Measurements from ENCODE around the gene RFNG.

RFNG gene

DNA sequence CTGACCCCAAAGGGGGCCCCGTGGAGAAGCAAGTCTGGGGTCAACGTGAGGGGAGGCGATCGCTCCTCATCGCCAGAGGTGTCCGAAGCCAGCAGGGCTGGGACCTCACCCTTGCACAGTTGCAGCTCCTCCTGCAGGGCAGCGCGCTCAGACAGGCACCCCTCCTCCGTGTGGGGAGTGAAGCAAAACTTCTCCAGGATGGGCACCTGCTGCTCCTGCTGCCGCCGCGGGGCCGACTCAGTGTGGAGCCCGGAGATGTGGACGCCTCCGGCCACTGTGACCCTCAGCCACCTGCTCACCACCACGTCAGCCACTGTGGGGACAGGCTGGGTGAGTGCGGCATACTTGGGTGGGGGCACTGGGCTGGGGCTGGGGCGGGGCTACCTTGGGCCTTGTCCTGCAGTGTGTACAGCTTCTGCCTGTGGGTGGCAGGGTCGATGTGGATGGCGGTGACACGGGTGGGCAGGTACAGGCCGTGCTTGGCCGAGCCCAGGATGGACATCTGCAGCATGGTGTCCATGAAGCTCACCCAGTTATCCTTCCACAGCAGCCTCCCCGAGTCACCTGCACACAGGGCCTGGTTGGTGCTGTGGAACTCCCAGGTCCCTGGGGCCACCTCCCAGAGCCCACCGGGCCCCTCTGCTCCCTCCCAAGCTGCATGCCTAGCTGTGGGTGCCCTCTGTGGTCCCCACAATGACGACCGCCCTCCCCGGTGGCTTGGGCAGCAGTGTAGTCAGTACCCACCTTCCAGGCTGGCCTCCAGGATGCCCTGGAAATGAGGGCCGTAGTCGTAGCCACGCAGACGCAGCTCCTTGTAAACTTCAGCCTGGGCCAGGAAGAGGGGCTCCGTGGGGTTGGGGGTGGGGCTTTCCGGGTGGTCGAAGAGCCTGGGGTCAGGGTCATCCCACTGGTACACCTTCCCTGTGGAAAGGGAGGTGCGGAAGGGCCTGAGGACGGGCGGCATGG, 35.6 kb upstream of the RFNG start:
- Histone ChIP-seq H3K4me2 (ENCODE audit: low read length) (no peak overlapping the region), H3F3A (ENCODE audit: control insufficient read depth, insufficient read depth) (no peaks in the 10 kb centered on the region), H3K9me3 (ENCODE audit: control insufficient read depth, insufficient read depth, low read length) (no peaks in the 10 kb centered on the region), H3K79me2 (ENCODE audit: control insufficient read depth, low read length) (peaks cover 5% of the 10 kb centered on the region; the same call in 1 of the 2 replicates), H4K20me1 (ENCODE audit: control insufficient read depth, insufficient read depth, low read depth, low read length) (no peaks in the 10 kb centered on the region), H3K27me3 (ENCODE audit: control insufficient read depth, low read length) (no peaks in the 10 kb centered on the region), H3K4me3 (ENCODE audit: low read length) (no peak overlapping the region), H3K36me3 (ENCODE audit: control insufficient read depth, low read length) (peaks cover 99% of the 10 kb centered on the region), H3K27ac (ENCODE audit: low read depth, low read length) (no peak overlapping the region), H3K4me1 (ENCODE audit: control insufficient read depth, low read length) (no peaks in the 10 kb centered on the region), H3K9me2 (replicated peaks; ENCODE audit: control insufficient read depth, low read length) (no peaks in the 10 kb centered on the region)
- TF ChIP-seq EZH2phosphoT487 (IDR thresholded peaks at IDR 0.05; ENCODE audit: borderline replicate concordance, low read length), result no peak
- TF ChIP-seq, protein P1, sequence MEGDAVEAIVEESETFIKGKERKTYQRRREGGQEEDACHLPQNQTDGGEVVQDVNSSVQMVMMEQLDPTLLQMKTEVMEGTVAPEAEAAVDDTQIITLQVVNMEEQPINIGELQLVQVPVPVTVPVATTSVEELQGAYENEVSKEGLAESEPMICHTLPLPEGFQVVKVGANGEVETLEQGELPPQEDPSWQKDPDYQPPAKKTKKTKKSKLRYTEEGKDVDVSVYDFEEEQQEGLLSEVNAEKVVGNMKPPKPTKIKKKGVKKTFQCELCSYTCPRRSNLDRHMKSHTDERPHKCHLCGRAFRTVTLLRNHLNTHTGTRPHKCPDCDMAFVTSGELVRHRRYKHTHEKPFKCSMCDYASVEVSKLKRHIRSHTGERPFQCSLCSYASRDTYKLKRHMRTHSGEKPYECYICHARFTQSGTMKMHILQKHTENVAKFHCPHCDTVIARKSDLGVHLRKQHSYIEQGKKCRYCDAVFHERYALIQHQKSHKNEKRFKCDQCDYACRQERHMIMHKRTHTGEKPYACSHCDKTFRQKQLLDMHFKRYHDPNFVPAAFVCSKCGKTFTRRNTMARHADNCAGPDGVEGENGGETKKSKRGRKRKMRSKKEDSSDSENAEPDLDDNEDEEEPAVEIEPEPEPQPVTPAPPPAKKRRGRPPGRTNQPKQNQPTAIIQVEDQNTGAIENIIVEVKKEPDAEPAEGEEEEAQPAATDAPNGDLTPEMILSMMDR (IDR thresholded peaks at IDR 0.05; ENCODE audit: low read depth, low read length, poor library complexity, severe bottlenecking), result no peak

DNA sequence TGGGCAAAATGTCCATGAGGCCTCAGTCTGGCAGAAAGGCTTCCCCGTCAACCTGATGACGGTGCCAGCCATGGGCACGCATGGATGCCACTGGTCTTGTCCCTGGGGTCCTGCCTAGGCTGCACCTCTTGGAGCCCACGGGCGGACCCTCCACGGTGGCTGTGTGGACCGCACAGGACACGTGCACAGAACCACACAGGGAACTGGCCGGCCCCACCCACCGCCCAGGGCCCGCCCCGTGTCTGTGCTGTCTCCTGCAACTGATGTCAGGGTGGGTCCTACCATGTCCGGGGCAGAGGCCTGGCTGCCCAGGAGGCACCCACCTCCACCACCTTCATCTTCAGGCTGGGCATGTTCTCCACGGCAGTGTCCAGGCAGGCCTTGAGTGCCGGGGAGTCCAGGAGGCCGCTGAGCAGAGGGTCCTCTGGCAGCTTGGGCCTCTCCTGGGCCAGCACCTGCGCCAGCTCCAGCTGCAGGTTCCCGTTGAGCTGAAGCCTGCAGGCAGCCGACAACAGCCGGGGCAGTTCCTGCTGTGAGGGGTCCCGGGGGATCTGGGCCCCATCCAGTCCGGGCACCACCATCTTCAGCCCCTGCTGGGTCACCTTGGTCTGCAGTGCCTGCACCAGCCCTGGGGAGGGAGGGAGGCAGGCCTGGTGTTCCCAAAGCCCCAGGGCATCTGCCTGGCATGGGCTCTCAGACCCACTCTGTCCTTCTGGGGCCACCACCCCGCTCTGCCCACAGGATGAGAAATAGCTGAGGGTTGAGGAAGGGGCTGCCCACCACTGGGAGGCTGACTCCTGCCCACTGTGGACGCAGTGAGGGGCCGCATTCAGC, 34.5 kb upstream of the RFNG start:
- no peaks in the 10 kb centered on the region for H4K20me1 ChIP-seq (ENCODE audit: control insufficient read depth, insufficient read depth, low read depth, low read length)
- peaks cover 97% of the 10 kb centered on the region for H3K36me3 ChIP-seq (ENCODE audit: control insufficient read depth, low read length)
- H3K79me2 ChIP-seq (ENCODE audit: control insufficient read depth, low read length), result peaks cover 5% of the 10 kb centered on the region; the same call in 1 of the 2 replicates
- no peak overlapping the region for H3K4me2 ChIP-seq (ENCODE audit: low read length)
- H3K4me1 ChIP-seq (ENCODE audit: control insufficient read depth, low read length), result no peaks in the 10 kb centered on the region
- no peak for TF ChIP-seq EZH2phosphoT487 (IDR thresholded peaks at IDR 0.05; ENCODE audit: borderline replicate concordance, low read length)
- TF ChIP-seq, protein P1 (IDR thresholded peaks at IDR 0.05; ENCODE audit: low read depth, low read length, poor library complexity, severe bottlenecking), result no peak
- no peaks in the 10 kb centered on the region for H3K27me3 ChIP-seq (ENCODE audit: control insufficient read depth, low read length)
- no peaks in the 10 kb centered on the region for H3F3A ChIP-seq (ENCODE audit: control insufficient read depth, insufficient read depth)
- no peaks in the 10 kb centered on the region for H3K9me2 ChIP-seq (replicated peaks; ENCODE audit: control insufficient read depth, low read length)
- no peaks in the 10 kb centered on the region for H3K9me3 ChIP-seq (ENCODE audit: control insufficient read depth, insufficient read depth, low read length)
- no peak overlapping the region for H3K4me3 ChIP-seq (ENCODE audit: low read length)
- no peak overlapping the region for H3K27ac ChIP-seq (ENCODE audit: low read depth, low read length)

DNA sequence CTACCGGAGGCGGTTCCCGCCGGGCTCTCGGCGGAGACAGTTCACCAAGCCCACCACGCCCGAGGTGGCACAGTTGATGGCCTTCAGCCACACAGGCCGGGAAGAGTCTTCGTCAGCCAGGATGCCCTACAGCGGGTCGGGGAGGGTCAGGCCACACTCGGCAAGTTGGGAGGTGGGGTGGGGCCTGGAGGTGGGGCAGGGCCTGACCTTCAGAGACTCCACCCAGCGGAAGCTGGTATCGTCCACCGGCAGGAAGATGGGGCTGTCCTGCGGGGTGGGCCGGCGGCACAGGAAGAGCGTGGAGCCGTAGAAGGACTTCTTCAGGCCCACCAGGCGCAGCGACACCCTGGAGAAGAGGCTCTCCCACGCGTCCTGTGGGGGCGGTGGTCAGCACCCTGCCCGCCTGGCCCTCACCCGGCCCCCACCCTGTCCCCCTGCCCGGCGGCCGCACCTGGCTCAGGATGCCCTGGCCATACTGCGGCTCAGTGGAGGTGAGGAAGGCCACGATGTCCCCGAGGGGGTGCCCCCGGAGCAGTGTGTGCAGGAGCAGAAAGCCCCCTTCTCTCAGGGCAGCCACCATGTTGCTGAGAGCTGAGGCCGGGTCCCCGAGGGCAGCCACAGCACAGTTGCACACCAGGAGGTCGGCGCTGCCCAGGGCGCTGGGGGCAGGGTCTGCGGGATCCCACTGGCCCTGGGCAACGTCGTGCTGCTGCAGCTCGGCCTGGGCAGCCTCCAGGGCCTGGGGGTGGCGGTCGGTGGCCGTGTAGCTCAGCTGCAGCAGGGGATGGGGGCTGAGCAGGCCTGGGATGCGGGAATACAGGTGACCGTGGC, 33.6 kb upstream of the RFNG start:
- no peak overlapping the region for H3K27ac ChIP-seq (ENCODE audit: low read depth, low read length)
- no peaks in the 10 kb centered on the region for H4K20me1 ChIP-seq (ENCODE audit: control insufficient read depth, insufficient read depth, low read depth, low read length)
- no peaks in the 10 kb centered on the region for H3K27me3 ChIP-seq (ENCODE audit: control insufficient read depth, low read length)
- H3K4me1 ChIP-seq (ENCODE audit: control insufficient read depth, low read length), result no peaks in the 10 kb centered on the region
- no peaks in the 10 kb centered on the region for H3F3A ChIP-seq (ENCODE audit: control insufficient read depth, insufficient read depth)
- H3K4me2 ChIP-seq (ENCODE audit: low read length), result no peak overlapping the region
- no peaks in the 10 kb centered on the region for H3K9me2 ChIP-seq (replicated peaks; ENCODE audit: control insufficient read depth, low read length)
- TF ChIP-seq EZH2phosphoT487 (IDR thresholded peaks at IDR 0.05; ENCODE audit: borderline replicate concordance, low read length), result no peak
- TF ChIP-seq, protein P1 (IDR thresholded peaks at IDR 0.05; ENCODE audit: low read depth, low read length, poor library complexity, severe bottlenecking), result no peak
- H3K4me3 ChIP-seq (ENCODE audit: low read length), result no peak overlapping the region
- no peaks in the 10 kb centered on the region for H3K9me3 ChIP-seq (ENCODE audit: control insufficient read depth, insufficient read depth, low read length)
- no peaks in the 10 kb centered on the region; the same call in 1 of the 2 replicates for H3K79me2 ChIP-seq (ENCODE audit: control insufficient read depth, low read length)
- peaks cover 97% of the 10 kb centered on the region for H3K36me3 ChIP-seq (ENCODE audit: control insufficient read depth, low read length)
